Tibial artery (tissue), 4 donors: ENCODE measurements around the gene ZNHIT3.
A peak's percentile ranks its signal among the peaks of the same experiment; 100 is the strongest.

ENCODE experiments used
- DNase-seq, 2 donors: peaks; one replicate each; pipeline ENCODE4 v3.0.0-alpha.2; 2019
- H3K27ac ChIP-seq, 2 donors: fragments of 200-600 bp; sonication (generic) in 1 of 2; 1 replicate in 1 of 2; 2 replicates in 1 of 2; pipeline ENCODE4 v1.5.1; 2018 to 2019; ENCODE audit warnings: mild to moderate bottlenecking in 1 of 2
- H3K27me3 ChIP-seq, 2 donors: fragments of 200-600 bp; sonication (generic) in 1 of 2; one replicate each; pipeline versions ENCODE4 v1.5.1 to v1.6.0; 2016 to 2019
- H3K36me3 ChIP-seq, 3 donors: fragments of 200-600 bp; sonication (generic) in 2 of 3; one replicate each; pipeline ENCODE4 v1.5.1; 2016 to 2019; ENCODE audit warnings: mild to moderate bottlenecking in 2 of 3
- H3K4me1 ChIP-seq, 4 donors: fragments of 200-600 bp; sonication (generic) in 2 of 4; 1 replicate in 3 of 4; 2 replicates in 1 of 4; pipeline ENCODE4 v1.5.1; 2016 to 2019
- H3K4me3 ChIP-seq, 2 donors: fragments of 200-600 bp; sonication (generic) in 1 of 2; 1 replicate in 1 of 2; 2 replicates in 1 of 2; pipeline ENCODE4 v1.5.1; 2018 to 2019; ENCODE audit warnings: mild to moderate bottlenecking in 2 of 2
- H3K9me3 ChIP-seq, 3 donors: fragments of 200-600 bp; sonication (generic) in 1 of 3; one replicate each; pipeline ENCODE4 v1.5.1; 2016 to 2019
- intact Hi-C: fragments of 100-400 bp; cut with DNase I; formaldehyde crosslinking; loops from one replicate; pipeline ENCODE4 v1.15.0; 2023; ENCODE audit warnings: low total_unique reads
- TF ChIP-seq, protein P1 (sequence below), 2 experiments: fragments of 200-600 bp in 1 of 2; fragments of 450-650 bp in 1 of 2; IDR thresholded peaks; one replicate each; pipeline ENCODE4 v1.5.1; 2017 to 2019; ENCODE audit warnings: antibody characterized with exemption in 2 of 2, mild to moderate bottlenecking in 1 of 2, moderate library complexity in 1 of 2

ZNHIT3 gene

DNA sequence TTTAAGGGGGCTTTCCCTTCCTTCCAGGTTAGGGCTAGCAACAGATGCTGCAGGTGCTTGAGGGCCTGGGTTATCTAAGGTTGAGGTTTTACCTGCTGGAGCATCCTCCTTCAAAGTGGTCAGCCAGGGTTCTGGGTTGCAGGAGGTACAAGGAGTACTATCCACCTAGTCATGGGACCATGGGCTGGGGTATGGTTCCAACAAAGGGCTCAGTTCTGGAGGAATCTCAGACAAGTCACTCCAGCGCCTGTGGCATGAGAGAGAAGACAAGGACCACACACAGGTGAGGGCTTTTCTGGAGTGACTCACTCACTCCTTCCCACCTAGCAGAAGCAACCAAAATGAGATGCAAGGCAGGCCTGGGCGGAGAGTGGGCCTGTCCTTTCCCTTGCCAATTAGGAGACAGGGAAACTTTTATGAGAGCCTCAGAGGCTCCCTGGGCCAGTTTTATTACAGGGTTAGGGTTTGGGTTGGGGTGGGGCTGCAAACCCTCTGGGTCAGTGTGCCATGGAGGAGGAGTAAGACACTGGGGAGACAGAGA is 46.0 kb downstream of the ZNHIT3 start:
- Histone ChIP-seq H3K4me3 (no peak overlapping the region), H3K36me3 (peaks cover 2 to 38% (median 7%) of the 10 kb centered on the region in 3 donors), H3K27ac (no peak overlapping the region), H3K27me3 (no peaks in the 10 kb centered on the region), H3K9me3 (no peaks in the 10 kb centered on the region), H3K4me1 (peaks cover 0 to 18% (median 8%) of the 10 kb centered on the region in 4 donors)
- DNase-seq = no peak
- intact Hi-C loops = loop anchor here (10.0 kb wide), 1 partner anchor 48 kb away; the partner anchor contains the start of gene ZNHIT3
- TF ChIP-seq, protein P1, sequence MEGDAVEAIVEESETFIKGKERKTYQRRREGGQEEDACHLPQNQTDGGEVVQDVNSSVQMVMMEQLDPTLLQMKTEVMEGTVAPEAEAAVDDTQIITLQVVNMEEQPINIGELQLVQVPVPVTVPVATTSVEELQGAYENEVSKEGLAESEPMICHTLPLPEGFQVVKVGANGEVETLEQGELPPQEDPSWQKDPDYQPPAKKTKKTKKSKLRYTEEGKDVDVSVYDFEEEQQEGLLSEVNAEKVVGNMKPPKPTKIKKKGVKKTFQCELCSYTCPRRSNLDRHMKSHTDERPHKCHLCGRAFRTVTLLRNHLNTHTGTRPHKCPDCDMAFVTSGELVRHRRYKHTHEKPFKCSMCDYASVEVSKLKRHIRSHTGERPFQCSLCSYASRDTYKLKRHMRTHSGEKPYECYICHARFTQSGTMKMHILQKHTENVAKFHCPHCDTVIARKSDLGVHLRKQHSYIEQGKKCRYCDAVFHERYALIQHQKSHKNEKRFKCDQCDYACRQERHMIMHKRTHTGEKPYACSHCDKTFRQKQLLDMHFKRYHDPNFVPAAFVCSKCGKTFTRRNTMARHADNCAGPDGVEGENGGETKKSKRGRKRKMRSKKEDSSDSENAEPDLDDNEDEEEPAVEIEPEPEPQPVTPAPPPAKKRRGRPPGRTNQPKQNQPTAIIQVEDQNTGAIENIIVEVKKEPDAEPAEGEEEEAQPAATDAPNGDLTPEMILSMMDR (IDR thresholded peaks at IDR 0.05) = no peak

- H3K9me3 ChIP-seq = no peaks in the 10 kb centered on the region
- DNase-seq = peak; percentile 56 to 78
- H3K36me3 ChIP-seq = peaks cover 0 to 22% (median 0%) of the 10 kb centered on the region in 3 donors
These were observed 47.7 kb downstream of the ZNHIT3 start for GRCh38 chr17:36533935-36534839.

GRCh38 chr17:36534840-36535668 is 48.6 kb downstream of the ZNHIT3 start, which contains the start of the genes MYO19 and PIGW:
MYO19 (minus strand) TSS chr17:36534868; CDS start chr17:36532538, 2,330 bp downstream.
PIGW (plus strand) TSS chr17:36534987; CDS start chr17:36537102, 2,115 bp downstream.
- peak; percentile 75 to 93 for DNase-seq
- H3K4me3 ChIP-seq = peak within 1 kb of the TSS; percentile 78 to 98
- H3K27me3 ChIP-seq = no peaks in the 10 kb centered on the region
- intact Hi-C loops = loop anchor here (10.0 kb wide), 1 partner anchor 50 kb away; the partner anchor contains the start of gene ZNHIT3
- no peaks in the 10 kb centered on the region for H3K9me3 ChIP-seq
- peaks cover 0 to 19% (median 0%) of the 10 kb centered on the region in 3 donors for H3K36me3 ChIP-seq
- TF ChIP-seq, protein P1 (IDR thresholded peaks at IDR 0.05) = peak in 1 of 2 experiments; percentile 21
- H3K4me1 ChIP-seq = peaks cover 0 to 18% (median 8%) of the 10 kb centered on the region in 4 donors
- peak within 1 kb of the TSS; percentile 90 to 98 for H3K27ac ChIP-seq

More at GRCh38 chr17:36533935-36534839, 47.7 kb downstream of the ZNHIT3 start:
- intact Hi-C loops = loop anchor here (10.0 kb wide), 1 partner anchor 49 kb away; the partner anchor contains the start of gene ZNHIT3
- peak overlapping the region; percentile 90 to 98 for H3K27ac ChIP-seq
- H3K27me3 ChIP-seq = no peaks in the 10 kb centered on the region
- H3K4me3 ChIP-seq = peak overlapping the region; percentile 78 to 98
- H3K4me1 ChIP-seq = peaks cover 0 to 18% (median 8%) of the 10 kb centered on the region in 4 donors
- TF ChIP-seq, protein P1 (IDR thresholded peaks at IDR 0.05) = peak in 1 of 2 experiments; percentile 32

- H3K27ac ChIP-seq = peak overlapping the region; percentile 90 to 98
- H3K36me3 ChIP-seq = peaks cover 0 to 19% (median 0%) of the 10 kb centered on the region in 3 donors
- TF ChIP-seq, protein P1 (IDR thresholded peaks at IDR 0.05) = no peak
- no peaks in the 10 kb centered on the region for H3K27me3 ChIP-seq
- H3K9me3 ChIP-seq = no peaks in the 10 kb centered on the region
- intact Hi-C loops = loop anchor here (10.0 kb wide), 1 partner anchor 51 kb away; the partner anchor contains the start of gene ZNHIT3
- peak overlapping the region; percentile 78 to 98 for H3K4me3 ChIP-seq
- peaks cover 0 to 18% (median 8%) of the 10 kb centered on the region in 4 donors for H3K4me1 ChIP-seq
- DNase-seq = no peak
These were observed 49.2 kb downstream of the ZNHIT3 start for GRCh38 chr17:36535669-36536081.

DNA sequence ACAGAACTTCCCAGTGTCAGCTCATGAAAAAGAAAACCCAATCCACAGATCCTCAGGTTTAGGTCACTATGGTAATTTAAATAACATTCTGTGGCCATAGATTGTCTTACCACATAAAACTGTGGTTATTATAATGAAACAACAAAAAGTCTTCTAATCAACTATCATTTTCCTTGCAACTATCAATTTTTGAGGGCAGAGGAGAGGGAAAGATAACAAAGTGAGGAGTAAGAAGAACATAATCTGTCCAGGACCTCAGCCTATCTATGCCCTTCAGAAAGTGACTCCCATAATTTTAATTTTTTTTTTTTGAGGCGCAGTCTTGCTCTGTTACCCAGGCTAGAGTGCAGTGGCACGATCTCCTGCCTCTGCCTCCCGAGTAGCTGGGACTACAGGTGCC is 54.2 kb downstream of the ZNHIT3 start:
- TF ChIP-seq, protein P1 (IDR thresholded peaks at IDR 0.05) = no peak
- no peak overlapping the region for H3K27ac ChIP-seq
- intact Hi-C loops = no loop called here
- DNase-seq = no peak
- H3K4me3 ChIP-seq = no peak overlapping the region
- H3K4me1 ChIP-seq = peaks cover 0 to 16% (median 10%) of the 10 kb centered on the region in 4 donors
- no peaks in the 10 kb centered on the region for H3K9me3 ChIP-seq
- no peaks in the 10 kb centered on the region for H3K36me3 ChIP-seq
- no peaks in the 10 kb centered on the region for H3K27me3 ChIP-seq
